Uterus (tissue), 2 donors: ENCODE results near the gene PTPRQ.

ENCODE experiments used
- POLR2A ChIP-seq, 2 donors: fragments of 450-650 bp; IDR thresholded peaks; one replicate each; pipeline ENCODE4 v1.6.1; 2016; ENCODE audit warnings: antibody characterized with exemption in 2 of 2, mild to moderate bottlenecking in 1 of 2, moderate library complexity in 1 of 2
- TF ChIP-seq, protein P1 (sequence below), 4 experiments: fragments of 200-600 bp in 2 of 4; fragments of 450-650 bp in 2 of 4; sonication (generic) in 2 of 4; IDR thresholded peaks; one replicate each; pipeline ENCODE4 v1.5.1; 2016 to 2019; ENCODE audit warnings: antibody characterized with exemption in 4 of 4, mild to moderate bottlenecking in 2 of 4, moderate library complexity in 1 of 4

DNA sequence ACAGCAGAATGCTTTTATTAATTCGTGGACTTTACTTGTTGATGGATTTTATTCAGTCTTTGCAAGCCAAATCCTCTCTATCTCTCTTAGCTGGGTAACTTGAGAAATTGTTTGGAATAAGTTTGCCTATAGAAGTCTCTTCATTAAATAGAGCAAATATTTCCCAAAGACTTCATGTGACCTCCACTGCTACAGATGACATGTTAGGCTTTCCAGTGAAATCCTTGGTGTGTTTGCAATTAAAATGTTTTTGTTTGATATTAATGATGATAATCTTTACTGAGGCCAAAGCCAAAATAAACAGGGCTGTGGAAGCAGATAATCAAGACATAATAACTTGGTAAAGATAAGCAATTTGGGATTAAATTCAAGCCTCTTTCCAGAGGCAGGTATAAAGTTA lies 267.8 kb downstream of the PTPRQ start:
- TF ChIP-seq, protein P1, sequence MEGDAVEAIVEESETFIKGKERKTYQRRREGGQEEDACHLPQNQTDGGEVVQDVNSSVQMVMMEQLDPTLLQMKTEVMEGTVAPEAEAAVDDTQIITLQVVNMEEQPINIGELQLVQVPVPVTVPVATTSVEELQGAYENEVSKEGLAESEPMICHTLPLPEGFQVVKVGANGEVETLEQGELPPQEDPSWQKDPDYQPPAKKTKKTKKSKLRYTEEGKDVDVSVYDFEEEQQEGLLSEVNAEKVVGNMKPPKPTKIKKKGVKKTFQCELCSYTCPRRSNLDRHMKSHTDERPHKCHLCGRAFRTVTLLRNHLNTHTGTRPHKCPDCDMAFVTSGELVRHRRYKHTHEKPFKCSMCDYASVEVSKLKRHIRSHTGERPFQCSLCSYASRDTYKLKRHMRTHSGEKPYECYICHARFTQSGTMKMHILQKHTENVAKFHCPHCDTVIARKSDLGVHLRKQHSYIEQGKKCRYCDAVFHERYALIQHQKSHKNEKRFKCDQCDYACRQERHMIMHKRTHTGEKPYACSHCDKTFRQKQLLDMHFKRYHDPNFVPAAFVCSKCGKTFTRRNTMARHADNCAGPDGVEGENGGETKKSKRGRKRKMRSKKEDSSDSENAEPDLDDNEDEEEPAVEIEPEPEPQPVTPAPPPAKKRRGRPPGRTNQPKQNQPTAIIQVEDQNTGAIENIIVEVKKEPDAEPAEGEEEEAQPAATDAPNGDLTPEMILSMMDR (IDR thresholded peaks at IDR 0.05), result no peak
- no peak for TF ChIP-seq POLR2A (IDR thresholded peaks at IDR 0.05)
